Subcutaneous abdominal adipose tissue (tissue), 5 donors: ENCODE measurements around the gene MACROD2.

Experiments used
- H3K27ac ChIP-seq: one replicate; pipeline ENCODE4 v1.7.0; 2013; ENCODE audit warnings: low read depth, mild to moderate bottlenecking, inconsistent platforms, low read length, moderate library complexity
- H3K27me3 ChIP-seq, 5 donors: one replicate each; pipeline ENCODE4 v1.7.0; 2013; ENCODE audit warnings: low read length in 5 of 5, inconsistent platforms in 1 of 5; ENCODE audit not compliant: control insufficient read depth in 5 of 5, insufficient read depth in 4 of 5
- H3K36me3 ChIP-seq, 5 donors: one replicate each; pipeline ENCODE4 v1.7.0; 2013; ENCODE audit warnings: low read length in 5 of 5; ENCODE audit not compliant: control insufficient read depth in 5 of 5, insufficient read depth in 5 of 5
- H3K4me1 ChIP-seq, 5 donors: one replicate each; pipeline ENCODE4 v1.7.0; 2013; ENCODE audit warnings: low read length in 5 of 5, mild to moderate bottlenecking in 3 of 5, moderate library complexity in 1 of 5; ENCODE audit not compliant: control insufficient read depth in 5 of 5, insufficient read depth in 5 of 5
- H3K4me3 ChIP-seq, 5 donors: one replicate each; pipeline ENCODE4 v1.7.0; 2013; ENCODE audit warnings: low read length in 5 of 5, low read depth in 1 of 5
- H3K9ac ChIP-seq, 5 donors: one replicate each; pipeline ENCODE4 v1.7.0; 2013; ENCODE audit warnings: low read length in 5 of 5, mild to moderate bottlenecking in 4 of 5, moderate library complexity in 3 of 5
- H3K9me3 ChIP-seq, 5 donors: one replicate each; pipeline ENCODE4 v1.7.0; 2013; ENCODE audit warnings: low read length in 5 of 5; ENCODE audit not compliant: control insufficient read depth in 5 of 5
- donor health status: healthy.
- donor health status: healthy.
- donor health status: healthy.
- donor health status: healthy.
- donor health status: healthy.

The MACROD2 gene

DNA sequence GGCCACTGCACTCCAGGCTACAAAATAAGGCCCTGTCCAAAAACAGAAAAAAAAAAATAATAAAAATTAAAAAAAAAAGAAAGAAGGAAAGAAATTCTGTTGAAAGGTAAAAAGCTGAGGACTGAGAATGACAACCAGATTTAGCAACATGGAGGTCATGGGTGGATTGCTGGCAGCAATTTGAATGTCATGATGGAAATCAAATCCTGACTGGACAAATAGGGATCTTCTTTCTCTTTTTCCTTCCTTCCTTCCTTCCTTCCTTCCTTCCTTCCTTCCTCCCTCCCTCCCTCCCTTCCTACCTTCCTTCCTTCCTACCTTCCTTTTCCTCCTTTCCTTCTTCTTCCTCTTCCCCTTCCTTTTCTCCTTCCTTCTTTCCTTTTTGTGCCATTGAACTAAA, 895.4 kb downstream of the MACROD2 start:
- H3K9ac ChIP-seq, result no peak overlapping the region
- H3K27me3 ChIP-seq, result no peaks in the 10 kb centered on the region
- no peaks in the 10 kb centered on the region for H3K9me3 ChIP-seq
- no peak overlapping the region for H3K4me3 ChIP-seq
- no peak overlapping the region for H3K27ac ChIP-seq
- H3K4me1 ChIP-seq, result no peaks in the 10 kb centered on the region
- H3K36me3 ChIP-seq, result no peaks in the 10 kb centered on the region

DNA sequence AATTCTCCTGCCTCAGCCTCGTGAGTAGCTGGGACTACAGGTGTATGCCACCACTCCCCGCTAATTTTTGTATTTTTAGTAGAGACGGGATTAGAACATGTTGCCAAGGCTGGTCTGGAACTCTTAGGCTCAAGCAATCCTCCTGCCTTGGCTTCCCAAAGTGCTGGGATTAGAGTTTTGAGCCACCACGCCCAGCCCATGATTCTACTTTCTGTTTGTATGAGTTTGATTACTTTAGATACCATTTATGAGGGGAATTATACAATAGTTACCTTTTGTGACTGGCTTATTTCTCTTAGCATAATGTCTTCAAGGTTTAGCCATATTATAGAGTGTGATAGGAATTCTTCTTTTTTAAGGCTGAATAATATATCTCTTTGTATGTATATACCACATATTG, 897.5 kb downstream of the MACROD2 start:
- Histone ChIP-seq H3K4me1 (no peaks in the 10 kb centered on the region), H3K4me3 (no peak overlapping the region), H3K9me3 (peaks cover 0 to 2% (median 0%) of the 10 kb centered on the region in 5 donors), H3K27me3 (no peaks in the 10 kb centered on the region), H3K36me3 (no peaks in the 10 kb centered on the region), H3K27ac (no peak overlapping the region), H3K9ac (no peak overlapping the region)

DNA sequence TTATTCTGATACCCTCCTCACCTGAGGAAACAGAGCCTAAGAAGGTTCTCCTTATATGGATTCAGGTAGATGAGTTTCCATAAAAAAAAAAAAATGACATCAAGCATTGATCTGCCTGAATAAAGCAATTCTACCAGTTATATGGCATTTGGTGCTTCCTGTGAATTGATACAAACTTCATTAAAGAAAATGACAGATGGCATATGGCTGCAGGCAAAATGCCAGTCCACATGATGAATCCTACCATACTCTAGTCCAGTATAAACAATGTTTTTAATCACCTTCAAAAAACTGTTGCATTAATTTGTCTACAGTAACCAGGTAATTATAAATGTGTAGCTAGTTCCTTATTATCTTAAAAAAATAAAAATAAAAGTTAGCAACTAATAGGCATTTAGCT, 901.3 kb downstream of the MACROD2 start:
- peaks cover 0 to 2% (median 0%) of the 10 kb centered on the region in 5 donors for H3K9me3 ChIP-seq
- H3K4me1 ChIP-seq, result no peaks in the 10 kb centered on the region
- H3K9ac ChIP-seq, result no peak overlapping the region
- H3K27me3 ChIP-seq, result no peaks in the 10 kb centered on the region
- H3K4me3 ChIP-seq, result no peak overlapping the region
- H3K27ac ChIP-seq, result no peak overlapping the region
- no peaks in the 10 kb centered on the region for H3K36me3 ChIP-seq

DNA sequence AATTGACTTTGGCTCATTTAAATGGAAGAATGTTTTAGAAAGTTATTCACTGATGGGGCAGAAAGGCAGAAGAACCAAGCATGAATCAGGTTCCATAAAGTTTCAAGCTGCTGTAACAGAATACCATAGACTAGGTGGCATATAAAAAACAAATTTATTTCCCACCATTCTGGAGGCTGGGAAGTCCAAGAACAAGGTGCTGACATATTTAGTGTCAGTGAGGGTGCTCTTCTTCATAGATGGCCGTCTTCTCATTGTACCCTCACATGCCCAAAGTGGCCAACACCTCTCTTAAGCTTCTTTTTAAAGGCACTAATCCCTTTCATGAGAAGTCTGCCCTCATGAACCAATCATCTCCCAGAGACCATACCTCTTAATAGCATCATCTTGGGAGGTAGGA, 902.3 kb downstream of the MACROD2 start:
- H3K36me3 ChIP-seq, result no peaks in the 10 kb centered on the region
- peaks cover 0 to 2% (median 0%) of the 10 kb centered on the region in 5 donors for H3K9me3 ChIP-seq
- no peak overlapping the region for H3K4me3 ChIP-seq
- no peak overlapping the region for H3K9ac ChIP-seq
- H3K4me1 ChIP-seq, result no peaks in the 10 kb centered on the region
- no peaks in the 10 kb centered on the region for H3K27me3 ChIP-seq
- no peak overlapping the region for H3K27ac ChIP-seq

DNA sequence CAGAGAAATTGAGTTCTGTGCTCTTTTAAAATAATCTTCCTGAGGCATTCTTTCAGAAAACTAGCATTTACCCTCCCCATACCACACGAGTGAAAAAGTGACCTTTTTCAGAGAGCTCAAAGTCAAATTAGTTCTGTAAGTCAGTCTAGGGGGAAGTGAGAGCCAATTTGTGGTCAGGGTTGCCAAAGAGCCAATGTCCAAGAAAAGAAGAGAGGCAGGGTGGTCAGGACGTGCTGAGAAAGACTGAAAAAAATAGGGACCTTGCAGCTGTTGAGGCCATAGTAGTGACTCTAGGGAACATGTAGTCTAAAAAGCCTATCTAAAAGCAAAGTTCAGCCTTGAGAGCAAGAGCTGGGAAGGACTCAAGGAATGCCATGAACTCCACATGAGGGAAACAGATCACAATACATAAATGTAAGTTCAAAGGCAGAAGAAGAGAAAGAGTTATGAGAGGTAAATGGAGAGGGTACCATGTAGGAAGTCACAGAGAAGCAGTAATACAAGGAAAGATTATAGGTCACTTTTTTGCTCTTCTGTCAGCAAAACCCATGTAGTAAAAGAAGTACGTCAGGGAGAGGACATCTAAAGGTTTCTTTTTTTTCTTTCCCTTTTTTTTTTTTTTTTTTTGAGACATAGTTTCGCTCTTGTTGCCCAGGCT, 907.2 kb downstream of the MACROD2 start:
- Histone ChIP-seq H3K9ac (no peak overlapping the region), H3K36me3 (no peaks in the 10 kb centered on the region), H3K4me1 (no peaks in the 10 kb centered on the region), H3K4me3 (no peak overlapping the region), H3K9me3 (peaks cover 0 to 1% (median 0%) of the 10 kb centered on the region in 5 donors), H3K27ac (no peak overlapping the region), H3K27me3 (no peaks in the 10 kb centered on the region)

DNA sequence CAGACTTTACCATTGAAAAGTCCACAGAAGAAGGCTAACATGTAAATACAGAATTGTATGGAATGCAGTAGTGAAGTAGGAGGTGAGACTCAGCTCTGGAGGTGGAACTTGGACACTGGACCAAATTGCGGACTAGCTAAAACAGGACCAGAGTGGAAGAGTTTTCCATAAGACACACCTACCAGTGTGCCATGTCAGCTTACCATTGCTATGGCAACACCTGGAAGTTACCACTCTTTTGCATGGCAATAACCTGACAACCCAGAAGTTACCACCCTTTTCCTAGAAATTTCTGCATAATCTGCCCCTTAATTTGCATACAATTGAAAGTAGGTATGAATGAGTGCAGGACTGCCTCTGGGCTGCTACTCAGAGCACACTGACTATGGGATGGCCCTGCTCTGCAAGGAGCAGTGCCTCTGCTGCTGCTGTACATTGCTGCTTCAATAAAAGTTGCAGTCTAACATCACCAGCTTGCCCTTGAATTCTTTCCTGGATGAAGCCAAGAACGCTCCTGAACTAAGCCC, 911.7 kb downstream of the MACROD2 start:
- H3K4me1 ChIP-seq, result no peaks in the 10 kb centered on the region

DNA sequence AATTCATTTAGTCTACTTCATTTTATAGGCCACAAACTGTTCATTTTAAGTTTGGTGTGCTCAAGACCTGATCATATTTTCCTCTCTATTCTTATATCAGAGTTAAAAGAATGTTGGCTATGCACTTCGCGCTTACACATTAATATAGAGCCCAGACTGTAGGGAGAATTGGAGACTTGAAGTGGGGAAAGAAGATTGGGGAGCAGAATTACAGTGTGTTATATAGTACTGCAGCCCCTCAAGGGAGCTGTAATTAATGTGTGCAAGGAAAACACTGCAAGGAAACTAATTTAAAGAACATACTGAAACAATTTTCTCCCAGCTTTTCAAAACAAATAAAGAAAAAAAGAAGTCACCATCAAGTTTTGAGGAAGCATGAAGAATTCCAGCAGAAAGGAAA, 914.8 kb downstream of the MACROD2 start:
- no peak overlapping the region for H3K9ac ChIP-seq
- H3K36me3 ChIP-seq, result no peaks in the 10 kb centered on the region
- no peaks in the 10 kb centered on the region for H3K27me3 ChIP-seq
- H3K4me3 ChIP-seq, result no peak overlapping the region
- H3K4me1 ChIP-seq, result no peaks in the 10 kb centered on the region
- H3K27ac ChIP-seq, result no peak overlapping the region
- no peaks in the 10 kb centered on the region for H3K9me3 ChIP-seq

More for the DNA sequence above, 911.7 kb downstream of the MACROD2 start:
- Histone ChIP-seq H3K36me3 (no peaks in the 10 kb centered on the region), H3K4me3 (no peak overlapping the region), H3K9ac (no peak overlapping the region), H3K9me3 (no peaks in the 10 kb centered on the region), H3K27ac (no peak overlapping the region), H3K27me3 (no peaks in the 10 kb centered on the region)

DNA sequence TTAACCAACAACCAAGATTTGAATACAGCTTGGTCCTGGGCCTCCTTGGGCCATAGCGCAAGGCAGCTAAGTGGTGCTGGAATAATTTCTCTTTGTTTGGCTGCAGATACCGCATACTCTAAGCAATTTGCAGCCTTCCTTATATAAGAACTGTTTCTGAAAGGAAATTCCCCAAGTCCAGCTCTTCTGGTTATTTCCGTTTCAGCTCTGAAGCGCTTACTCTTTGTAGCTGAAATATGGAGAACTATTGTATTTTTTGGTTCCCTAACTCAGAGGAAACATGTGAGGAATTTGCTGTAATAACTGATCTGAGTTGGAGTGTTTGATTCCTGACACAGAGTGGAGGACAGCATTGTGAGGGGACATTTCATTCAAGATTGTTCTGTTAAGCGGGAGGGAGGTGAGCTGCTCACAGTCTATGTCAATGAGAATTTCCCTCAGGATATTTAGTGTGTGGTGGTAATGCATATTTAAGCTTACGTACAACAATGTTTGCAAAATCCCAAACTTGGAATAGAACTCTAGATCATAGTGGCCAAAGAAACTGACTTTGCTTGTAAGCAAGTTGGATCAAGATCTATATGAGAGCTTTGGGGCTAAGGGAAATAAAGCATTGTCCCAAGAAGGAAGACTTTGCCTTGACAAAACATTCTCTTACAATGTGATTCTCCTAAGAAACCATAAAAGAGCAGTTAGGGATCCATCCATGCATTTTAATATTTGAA, 918.7 kb downstream of the MACROD2 start:
- Histone ChIP-seq H3K27me3 (no peaks in the 10 kb centered on the region), H3K9me3 (no peaks in the 10 kb centered on the region), H3K36me3 (no peaks in the 10 kb centered on the region), H3K4me1 (no peaks in the 10 kb centered on the region), H3K4me3 (no peak overlapping the region), H3K27ac (no peak overlapping the region), H3K9ac (no peak overlapping the region)

DNA sequence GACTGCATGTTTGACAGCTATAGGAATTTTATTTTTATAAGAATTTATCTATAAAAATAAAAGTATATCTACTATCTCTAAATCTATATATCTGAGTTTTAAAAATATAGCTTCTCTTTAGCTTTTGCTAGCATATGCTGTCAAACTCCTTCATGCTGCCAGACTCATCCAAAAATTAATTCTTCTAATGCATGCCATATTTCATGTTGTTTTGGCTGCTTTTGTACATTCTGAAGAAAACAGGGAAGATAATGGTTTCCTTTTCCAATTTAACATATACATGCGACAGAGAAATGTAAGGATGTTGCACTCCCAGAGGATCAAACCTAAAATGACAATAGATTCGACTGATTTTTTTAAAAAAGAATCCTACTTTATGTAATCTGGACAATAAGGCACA, 919.3 kb downstream of the MACROD2 start:
- Histone ChIP-seq H3K9me3 (no peaks in the 10 kb centered on the region), H3K36me3 (no peaks in the 10 kb centered on the region), H3K27me3 (no peaks in the 10 kb centered on the region), H3K27ac (no peak overlapping the region), H3K4me3 (no peak overlapping the region), H3K4me1 (no peaks in the 10 kb centered on the region), H3K9ac (no peak overlapping the region)

DNA sequence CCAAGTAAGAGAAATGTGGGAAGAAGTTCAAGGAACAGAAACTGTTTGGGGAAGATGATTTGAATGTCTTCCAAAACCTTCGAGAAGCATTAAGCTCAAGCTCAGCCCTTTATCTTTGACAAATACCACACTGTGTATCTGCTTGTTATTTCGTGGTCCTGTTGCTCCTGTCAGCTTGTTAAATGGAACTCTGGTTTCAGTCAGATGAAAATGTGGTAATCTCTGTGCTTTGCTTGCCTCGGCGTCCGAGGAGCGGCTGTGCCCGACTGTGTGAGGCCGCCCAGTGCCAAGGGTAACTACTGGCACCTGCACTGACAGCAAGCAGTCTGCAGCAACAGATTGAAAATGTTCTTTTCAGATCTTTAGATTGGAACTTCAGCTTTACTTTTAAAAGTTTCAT, 920.0 kb downstream of the MACROD2 start:
- Histone ChIP-seq H3K9me3 (no peaks in the 10 kb centered on the region), H3K36me3 (no peaks in the 10 kb centered on the region), H3K4me1 (no peaks in the 10 kb centered on the region), H3K9ac (peak overlapping the region in 1 of 5 donors; percentile 10), H3K27ac (no peak overlapping the region), H3K4me3 (no peak overlapping the region), H3K27me3 (no peaks in the 10 kb centered on the region)
